Upper lobe of left lung (tissue), 4 donors: ENCODE measurements around the gene PACSIN3.

ENCODE experiments used
- CTCF ChIP-seq, 6 experiments: fragments of 450-650 bp in 4 of 6; fragments of 200-600 bp in 2 of 6; sonication (generic) in 2 of 6; IDR thresholded peaks; one replicate each; pipeline ENCODE4 v1.5.1; 2016 to 2019; ENCODE audit warnings: antibody characterized with exemption in 6 of 6
- POLR2A ChIP-seq, 4 donors: fragments of 450-650 bp; IDR thresholded peaks; one replicate each; pipeline ENCODE4 v1.5.1; 2016 to 2017; ENCODE audit warnings: antibody characterized with exemption in 4 of 4, mild to moderate bottlenecking in 2 of 4
- POLR2AphosphoS5 ChIP-seq, 2 donors: sonication (generic); formaldehyde crosslinking; IDR thresholded peaks; one replicate each; pipeline ENCODE4 v1.5.1; 2017; ENCODE audit warnings: antibody characterized with exemption in 2 of 2

- no peak for TF ChIP-seq CTCF (IDR thresholded peaks at IDR 0.05)
- TF ChIP-seq POLR2A (IDR thresholded peaks at IDR 0.05), result no peak
- no peak for TF ChIP-seq POLR2AphosphoS5 (IDR thresholded peaks at IDR 0.05)
Observed at GRCh38 chr11:47158242-47158641, 28.0 kb downstream of the PACSIN3 start.
